HG03135 (cell line): ENCODE data around the gene PIK3C3.

Source experiments
- ATAC-seq: cut with Tn5 transposase; IDR thresholded peaks from one replicate; pipeline ENCODE4 v1.9.1; 2021; ENCODE audit warnings: mild to moderate bottlenecking, moderate library complexity; ENCODE audit not compliant: unreplicated experiment

The PIK3C3 gene

GRCh38 chr18:42113529-42114191, 158.6 kb downstream of the PIK3C3 start:
- ATAC-seq = peak; percentile 18

GRCh38 chr18:42114310-42114943, 159.4 kb downstream of the PIK3C3 start:
- ATAC-seq = peak; percentile 95

GRCh38 chr18:42126586-42126985, 171.6 kb downstream of the PIK3C3 start:
- ATAC-seq = no peak

- no peak for ATAC-seq
Observed at GRCh38 chr18:42131066-42131929, 176.3 kb downstream of the PIK3C3 start.

GRCh38 chr18:42131930-42132244, 176.9 kb downstream of the PIK3C3 start:
- no peak for ATAC-seq
